Endodermal cell (in vitro differentiated cells): Measurements from ENCODE around the gene CHMP4A. TPM values are rescaled to one million over a fixed set of nuclear protein-coding genes. Genes with fewer than 3 reads are reported as not detected.

ENCODE experiments used
- DNase-seq: peaks from one replicate; pipeline ENCODE4 v3.0.0-alpha.2; 2017
- H3K27ac ChIP-seq: 2 replicates; pipeline ENCODE4 v1.5.1; 2013; ENCODE audit warnings: mild to moderate bottlenecking, low read depth, low read length, moderate library complexity
- H3K27me3 ChIP-seq: 2 replicates; pipeline ENCODE4 v1.6.1; 2013; ENCODE audit warnings: mild to moderate bottlenecking, low read length, moderate library complexity; ENCODE audit not compliant: insufficient read depth, control insufficient read depth, poor library complexity, severe bottlenecking
- H3K36me3 ChIP-seq: 2 replicates; pipeline ENCODE4 v1.7.0; 2013; ENCODE audit warnings: mild to moderate bottlenecking, low read length, moderate library complexity; ENCODE audit not compliant: control insufficient read depth, insufficient read depth
- H3K4me1 ChIP-seq: one replicate; pipeline ENCODE4 v1.7.0; 2013; ENCODE audit warnings: low read length; ENCODE audit not compliant: control insufficient read depth, insufficient read depth
- H3K4me3 ChIP-seq: 2 replicates; pipeline ENCODE4 v1.5.1; 2013; ENCODE audit warnings: mild to moderate bottlenecking, low read length, moderate library complexity
- H3K9ac ChIP-seq: 2 replicates; pipeline ENCODE4 v1.6.1; 2013; ENCODE audit warnings: mild to moderate bottlenecking, low read length, moderate library complexity; ENCODE audit not compliant: poor library complexity, severe bottlenecking; ENCODE audit errors: extremely low read depth
- H3K9me3 ChIP-seq: 2 replicates; pipeline ENCODE4 v1.6.1; 2013; ENCODE audit warnings: mild to moderate bottlenecking, low read length, moderate library complexity; ENCODE audit not compliant: control insufficient read depth
- H3K27ac Mint-ChIP-seq: 2 replicates; pipeline ENCODE4 v1.8.0; 2020; ENCODE audit warnings: mixed read lengths
- H3K27me3 Mint-ChIP-seq: 2 replicates; pipeline ENCODE4 v1.8.0; 2021; ENCODE audit warnings: mild to moderate bottlenecking, mixed read lengths; ENCODE audit not compliant: insufficient read depth
- H3K36me3 Mint-ChIP-seq: 2 replicates; pipeline ENCODE4 v1.8.0; 2020; ENCODE audit warnings: low read depth, mixed read lengths
- H3K4me1 Mint-ChIP-seq: 2 replicates; pipeline ENCODE4 v1.8.0; 2020; ENCODE audit warnings: mixed read lengths
- H3K4me3 Mint-ChIP-seq: 2 replicates; pipeline ENCODE4 v1.8.0; 2020; ENCODE audit warnings: mild to moderate bottlenecking, moderate library complexity, mixed read lengths
- H3K9me3 Mint-ChIP-seq: 2 replicates; pipeline ENCODE4 v1.8.0; 2020; ENCODE audit warnings: mild to moderate bottlenecking, mixed read lengths
- CTCF ChIP-seq: fragments of 200-600 bp; sonication (generic); conservative IDR thresholded peaks from 2 replicates; pipeline ENCODE4 v1.5.0; 2021; ENCODE audit warnings: antibody characterized with exemption, mild to moderate bottlenecking
- WGBS, 2 experiments: methylation state at CpG; one replicate each; pipeline versions ENCODE4 v1.1.5 to v1.1.7; 2013; ENCODE audit warnings: missing lambda C conversion rate in 2 of 2, mixed read lengths in 1 of 2; ENCODE audit not compliant: insufficient coverage in 1 of 2, insufficient read length in 1 of 2; 5-methylcytosine and 5-hydroxymethylcytosine counted together
- total RNA-seq, 2 donors: library from RNA; stranded (reverse); fragmentation: NEBNext Ultra II Directional in 1 of 2; extraction: Animal tissue kit (Norgen Biotek cat#: 25700) in 1 of 2; gene quantifications; 2 replicates in 1 of 2; 3 replicates in 1 of 2; pipeline ENCODE4 v1.2.1, GENCODE V29; 2021

CHMP4A gene
- total RNA-seq, 2 donors from 2014 or later, result 38.8 to 44.3 TPM

- Histone ChIP-seq H3K27me3 (no peaks in the 10 kb centered on the region), H3K27ac (no peak overlapping the region), H3K4me1 (peaks cover 6% of the 10 kb centered on the region), H3K9me3 (no peaks in the 10 kb centered on the region), H3K9ac (no peak overlapping the region), H3K4me3 (no peak overlapping the region), H3K36me3 (peaks cover 34% of the 10 kb centered on the region)
- DNase-seq, result no peak
- Mint-ChIP-seq H3K27me3 (no peaks in the 10 kb centered on the region), H3K9me3 (no peaks in the 10 kb centered on the region), H3K4me1 (peaks cover 10% of the 10 kb centered on the region), H3K36me3 (peaks cover 41% of the 10 kb centered on the region), H3K4me3 (no peak overlapping the region), H3K27ac (no peak overlapping the region)
- 92 to 93% methylated on average over 9 to 14 of the region's 14 CpGs for WGBS, 2 experiments
- no peak for TF ChIP-seq CTCF
Observed at GRCh38 chr14:24164518-24164991, 48.7 kb downstream of the CHMP4A start.

- peaks cover 49% of the 10 kb centered on the region for H3K36me3 ChIP-seq
- TF ChIP-seq CTCF, result no peak
- H3K27me3 ChIP-seq, result no peaks in the 10 kb centered on the region
- H3K4me3 Mint-ChIP-seq, result peak overlapping the region; percentile 52
- no peak for DNase-seq
- no peaks in the 10 kb centered on the region for H3K27me3 Mint-ChIP-seq
- no peak overlapping the region for H3K9ac ChIP-seq
- peaks cover 58% of the 10 kb centered on the region for H3K36me3 Mint-ChIP-seq
- H3K4me1 Mint-ChIP-seq, result peaks cover 10% of the 10 kb centered on the region
- peak overlapping the region; percentile 89 for H3K27ac Mint-ChIP-seq
- H3K9me3 Mint-ChIP-seq, result no peaks in the 10 kb centered on the region
- H3K27ac ChIP-seq, result no peak overlapping the region
- peaks cover 6% of the 10 kb centered on the region for H3K4me1 ChIP-seq
- 92 to 100% methylated on average over 3 to 8 of the region's 8 CpGs for WGBS, 2 experiments
- peak overlapping the region; percentile 72 for H3K4me3 ChIP-seq
- no peaks in the 10 kb centered on the region for H3K9me3 ChIP-seq
Observed at GRCh38 chr14:24162093-24162492, 51.2 kb downstream of the CHMP4A start.

GRCh38 chr14:24160850-24161804 is 52.2 kb downstream of the CHMP4A start, which contains the start of gene IRF9:
IRF9 (plus strand) TSS chr14:24161265; CDS start chr14:24162145, 880 bp downstream.
- Mint-ChIP-seq H3K4me1 (peaks cover 10% of the 10 kb centered on the region), H3K4me3 (peak within 1 kb of the TSS; percentile 52), H3K27me3 (no peaks in the 10 kb centered on the region), H3K36me3 (peaks cover 56% of the 10 kb centered on the region), H3K9me3 (no peaks in the 10 kb centered on the region), H3K27ac (peak within 1 kb of the TSS; percentile 89)
- WGBS, 2 experiments, result 4 to 13% methylated on average over 7 to 11 of the region's 12 CpGs
- Histone ChIP-seq H3K4me1 (peaks cover 6% of the 10 kb centered on the region), H3K36me3 (peaks cover 50% of the 10 kb centered on the region), H3K4me3 (peak within 1 kb of the TSS; percentile 72), H3K9me3 (no peaks in the 10 kb centered on the region), H3K27ac (no peak within 1 kb of the TSS), H3K9ac (peak within 1 kb of the TSS; percentile 28), H3K27me3 (no peaks in the 10 kb centered on the region)
- TF ChIP-seq CTCF, result peak; percentile 96
- DNase-seq, result peak; percentile 99
